ENCODE results near the gene STK31.

DNA sequence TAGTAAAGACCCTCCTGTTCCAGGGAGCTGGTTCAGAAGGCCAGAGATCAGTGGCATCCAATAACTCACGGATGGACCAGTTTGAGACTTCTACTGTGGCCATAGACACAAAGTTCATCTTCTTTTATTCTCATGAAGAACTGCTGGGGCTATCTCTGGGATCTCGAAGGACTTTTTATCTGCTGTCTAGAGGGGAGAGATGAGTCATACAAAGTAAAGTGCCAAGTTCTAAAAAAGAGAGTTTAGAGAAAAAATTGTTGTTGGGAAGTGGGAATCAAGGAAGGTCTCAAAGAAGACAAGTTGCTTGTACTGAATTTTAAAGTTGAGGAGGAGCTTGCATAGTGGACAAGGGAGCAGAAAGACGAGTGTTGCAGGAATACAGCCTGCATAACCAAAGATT, 38.0 kb upstream of the STK31 start:
- TF ChIP-seq, protein P1, sequence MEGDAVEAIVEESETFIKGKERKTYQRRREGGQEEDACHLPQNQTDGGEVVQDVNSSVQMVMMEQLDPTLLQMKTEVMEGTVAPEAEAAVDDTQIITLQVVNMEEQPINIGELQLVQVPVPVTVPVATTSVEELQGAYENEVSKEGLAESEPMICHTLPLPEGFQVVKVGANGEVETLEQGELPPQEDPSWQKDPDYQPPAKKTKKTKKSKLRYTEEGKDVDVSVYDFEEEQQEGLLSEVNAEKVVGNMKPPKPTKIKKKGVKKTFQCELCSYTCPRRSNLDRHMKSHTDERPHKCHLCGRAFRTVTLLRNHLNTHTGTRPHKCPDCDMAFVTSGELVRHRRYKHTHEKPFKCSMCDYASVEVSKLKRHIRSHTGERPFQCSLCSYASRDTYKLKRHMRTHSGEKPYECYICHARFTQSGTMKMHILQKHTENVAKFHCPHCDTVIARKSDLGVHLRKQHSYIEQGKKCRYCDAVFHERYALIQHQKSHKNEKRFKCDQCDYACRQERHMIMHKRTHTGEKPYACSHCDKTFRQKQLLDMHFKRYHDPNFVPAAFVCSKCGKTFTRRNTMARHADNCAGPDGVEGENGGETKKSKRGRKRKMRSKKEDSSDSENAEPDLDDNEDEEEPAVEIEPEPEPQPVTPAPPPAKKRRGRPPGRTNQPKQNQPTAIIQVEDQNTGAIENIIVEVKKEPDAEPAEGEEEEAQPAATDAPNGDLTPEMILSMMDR (tag by site-specific recombination; IDR thresholded peaks at IDR 0.05) = no peak
- TF ChIP-seq ZNF324 (tag by site-specific recombination; IDR thresholded peaks at IDR 0.05) (no peak), ZNF311 (tag by site-specific recombination; IDR thresholded peaks at IDR 0.05; ENCODE audit: borderline replicate concordance) (no peak)

All from HEK293 (cell line).